Ovary (tissue), 3 donors: ENCODE data around the gene SKA1.

ENCODE experiments used
- CTCF ChIP-seq, 3 donors: fragments of 450-650 bp in 2 of 3; fragments of 200-600 bp in 1 of 3; IDR thresholded peaks; one replicate each; pipeline versions ENCODE4 v1.5.1 to v1.8.0; 2016 to 2022; ENCODE audit warnings: antibody characterized with exemption in 3 of 3, mild to moderate bottlenecking in 1 of 3
- EP300 ChIP-seq: sonication (generic); formaldehyde crosslinking; IDR thresholded peaks from one replicate; pipeline ENCODE4 v1.6.1; 2017; ENCODE audit warnings: antibody characterized with exemption
- POLR2A ChIP-seq: fragments of 450-650 bp; IDR thresholded peaks from one replicate; pipeline ENCODE4 v1.6.1; 2017; ENCODE audit warnings: antibody characterized with exemption, mild to moderate bottlenecking, moderate library complexity
- donor health status: DM: no; HTN: no; CAD: no.

- TF ChIP-seq CTCF (IDR thresholded peaks at IDR 0.05) (no peak), POLR2A (no peak), EP300 (no peak)
Measured at GRCh38 chr18:50429207-50429948, 54.5 kb downstream of the SKA1 start.
